ENCODE data around the gene IL34.

Gene IL34

DNA sequence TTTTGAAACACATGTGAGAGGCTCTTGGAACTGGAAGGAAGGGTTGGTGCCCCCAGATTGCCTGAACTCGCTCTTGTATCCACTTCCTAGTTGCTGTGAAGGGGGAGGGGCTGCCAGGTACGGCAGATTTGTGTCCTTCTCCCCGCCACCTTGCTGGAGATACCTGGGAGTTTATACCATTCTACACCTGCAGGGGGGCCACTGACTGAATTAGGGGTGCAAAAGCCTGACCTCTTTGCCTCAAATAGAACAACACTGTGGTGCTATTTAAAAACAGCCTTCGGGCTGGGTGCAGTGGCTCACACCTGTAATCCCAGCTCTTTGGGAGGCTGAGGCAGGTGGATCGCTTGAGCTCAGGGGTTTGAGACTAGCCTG, 35.1 kb upstream of the IL34 start:
- no peak for ATAC-seq
- TF ChIP-seq, protein P1, sequence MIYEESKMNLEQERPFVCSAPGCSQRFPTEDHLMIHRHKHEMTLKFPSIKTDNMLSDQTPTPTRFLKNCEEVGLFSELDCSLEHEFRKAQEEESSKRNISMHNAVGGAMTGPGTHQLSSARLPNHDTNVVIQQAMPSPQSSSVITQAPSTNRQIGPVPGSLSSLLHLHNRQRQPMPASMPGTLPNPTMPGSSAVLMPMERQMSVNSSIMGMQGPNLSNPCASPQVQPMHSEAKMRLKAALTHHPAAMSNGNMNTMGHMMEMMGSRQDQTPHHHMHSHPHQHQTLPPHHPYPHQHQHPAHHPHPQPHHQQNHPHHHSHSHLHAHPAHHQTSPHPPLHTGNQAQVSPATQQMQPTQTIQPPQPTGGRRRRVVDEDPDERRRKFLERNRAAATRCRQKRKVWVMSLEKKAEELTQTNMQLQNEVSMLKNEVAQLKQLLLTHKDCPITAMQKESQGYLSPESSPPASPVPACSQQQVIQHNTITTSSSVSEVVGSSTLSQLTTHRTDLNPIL (CRISPR knock-in tag; IDR thresholded peaks at IDR 0.05; ENCODE audit: low read depth) = no peak
- TF ChIP-seq TOX (CRISPR knock-in tag; IDR thresholded peaks at IDR 0.05; ENCODE audit: borderline replicate concordance) (no peak), ZC3H10 (CRISPR knock-in tag; IDR thresholded peaks at IDR 0.05) (no peak), ZNF8 (CRISPR knock-in tag; IDR thresholded peaks at IDR 0.05) (no peak), BACH2 (CRISPR knock-in tag; IDR thresholded peaks at IDR 0.05; ENCODE audit: borderline replicate concordance) (no peak), ARNTL (CRISPR knock-in tag; IDR thresholded peaks at IDR 0.05; ENCODE audit: borderline replicate concordance, low read depth) (no peak), ESRRG (CRISPR knock-in tag; IDR thresholded peaks at IDR 0.05) (no peak), ZFP30 (CRISPR knock-in tag; IDR thresholded peaks at IDR 0.05) (no peak), OSR1 (CRISPR knock-in tag; IDR thresholded peaks at IDR 0.05) (no peak), ZFP3 (CRISPR knock-in tag; IDR thresholded peaks at IDR 0.05) (no peak), ZNF70 (CRISPR knock-in tag; IDR thresholded peaks at IDR 0.05) (no peak), ZNF565 (CRISPR knock-in tag; conservative IDR thresholded peaks at IDR 0.05; ENCODE audit: low read depth) (no peak), RARB (CRISPR knock-in tag; IDR thresholded peaks at IDR 0.05) (no peak), CSDC2 (CRISPR knock-in tag; IDR thresholded peaks at IDR 0.05) (no peak), PPARA (CRISPR knock-in tag; IDR thresholded peaks at IDR 0.05; ENCODE audit: borderline replicate concordance) (no peak), ISL1 (CRISPR knock-in tag; IDR thresholded peaks at IDR 0.05) (no peak), TCF4 (CRISPR knock-in tag; IDR thresholded peaks at IDR 0.05; ENCODE audit: borderline replicate concordance) (no peak)
- TF ChIP-seq, protein P2, sequence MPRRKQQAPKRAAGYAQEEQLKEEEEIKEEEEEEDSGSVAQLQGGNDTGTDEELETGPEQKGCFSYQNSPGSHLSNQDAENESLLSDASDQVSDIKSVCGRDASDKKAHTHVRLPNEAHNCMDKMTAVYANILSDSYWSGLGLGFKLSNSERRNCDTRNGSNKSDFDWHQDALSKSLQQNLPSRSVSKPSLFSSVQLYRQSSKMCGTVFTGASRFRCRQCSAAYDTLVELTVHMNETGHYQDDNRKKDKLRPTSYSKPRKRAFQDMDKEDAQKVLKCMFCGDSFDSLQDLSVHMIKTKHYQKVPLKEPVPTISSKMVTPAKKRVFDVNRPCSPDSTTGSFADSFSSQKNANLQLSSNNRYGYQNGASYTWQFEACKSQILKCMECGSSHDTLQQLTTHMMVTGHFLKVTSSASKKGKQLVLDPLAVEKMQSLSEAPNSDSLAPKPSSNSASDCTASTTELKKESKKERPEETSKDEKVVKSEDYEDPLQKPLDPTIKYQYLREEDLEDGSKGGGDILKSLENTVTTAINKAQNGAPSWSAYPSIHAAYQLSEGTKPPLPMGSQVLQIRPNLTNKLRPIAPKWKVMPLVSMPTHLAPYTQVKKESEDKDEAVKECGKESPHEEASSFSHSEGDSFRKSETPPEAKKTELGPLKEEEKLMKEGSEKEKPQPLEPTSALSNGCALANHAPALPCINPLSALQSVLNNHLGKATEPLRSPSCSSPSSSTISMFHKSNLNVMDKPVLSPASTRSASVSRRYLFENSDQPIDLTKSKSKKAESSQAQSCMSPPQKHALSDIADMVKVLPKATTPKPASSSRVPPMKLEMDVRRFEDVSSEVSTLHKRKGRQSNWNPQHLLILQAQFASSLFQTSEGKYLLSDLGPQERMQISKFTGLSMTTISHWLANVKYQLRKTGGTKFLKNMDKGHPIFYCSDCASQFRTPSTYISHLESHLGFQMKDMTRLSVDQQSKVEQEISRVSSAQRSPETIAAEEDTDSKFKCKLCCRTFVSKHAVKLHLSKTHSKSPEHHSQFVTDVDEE (CRISPR knock-in tag; IDR thresholded peaks at IDR 0.05) = no peak
- TF ChIP-seq, protein P3, sequence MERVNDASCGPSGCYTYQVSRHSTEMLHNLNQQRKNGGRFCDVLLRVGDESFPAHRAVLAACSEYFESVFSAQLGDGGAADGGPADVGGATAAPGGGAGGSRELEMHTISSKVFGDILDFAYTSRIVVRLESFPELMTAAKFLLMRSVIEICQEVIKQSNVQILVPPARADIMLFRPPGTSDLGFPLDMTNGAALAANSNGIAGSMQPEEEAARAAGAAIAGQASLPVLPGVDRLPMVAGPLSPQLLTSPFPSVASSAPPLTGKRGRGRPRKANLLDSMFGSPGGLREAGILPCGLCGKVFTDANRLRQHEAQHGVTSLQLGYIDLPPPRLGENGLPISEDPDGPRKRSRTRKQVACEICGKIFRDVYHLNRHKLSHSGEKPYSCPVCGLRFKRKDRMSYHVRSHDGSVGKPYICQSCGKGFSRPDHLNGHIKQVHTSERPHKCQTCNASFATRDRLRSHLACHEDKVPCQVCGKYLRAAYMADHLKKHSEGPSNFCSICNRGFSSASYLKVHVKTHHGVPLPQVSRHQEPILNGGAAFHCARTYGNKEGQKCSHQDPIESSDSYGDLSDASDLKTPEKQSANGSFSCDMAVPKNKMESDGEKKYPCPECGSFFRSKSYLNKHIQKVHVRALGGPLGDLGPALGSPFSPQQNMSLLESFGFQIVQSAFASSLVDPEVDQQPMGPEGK (CRISPR knock-in tag; IDR thresholded peaks at IDR 0.05; ENCODE audit: borderline replicate concordance) = no peak
- TF ChIP-seq, protein P4, sequence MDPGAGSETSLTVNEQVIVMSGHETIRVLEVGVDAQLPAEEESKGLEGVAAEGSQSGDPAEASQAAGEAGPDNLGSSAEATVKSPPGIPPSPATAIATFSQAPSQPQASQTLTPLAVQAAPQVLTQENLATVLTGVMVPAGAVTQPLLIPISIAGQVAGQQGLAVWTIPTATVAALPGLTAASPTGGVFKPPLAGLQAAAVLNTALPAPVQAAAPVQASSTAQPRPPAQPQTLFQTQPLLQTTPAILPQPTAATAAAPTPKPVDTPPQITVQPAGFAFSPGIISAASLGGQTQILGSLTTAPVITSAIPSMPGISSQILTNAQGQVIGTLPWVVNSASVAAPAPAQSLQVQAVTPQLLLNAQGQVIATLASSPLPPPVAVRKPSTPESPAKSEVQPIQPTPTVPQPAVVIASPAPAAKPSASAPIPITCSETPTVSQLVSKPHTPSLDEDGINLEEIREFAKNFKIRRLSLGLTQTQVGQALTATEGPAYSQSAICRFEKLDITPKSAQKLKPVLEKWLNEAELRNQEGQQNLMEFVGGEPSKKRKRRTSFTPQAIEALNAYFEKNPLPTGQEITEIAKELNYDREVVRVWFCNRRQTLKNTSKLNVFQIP (CRISPR knock-in tag; IDR thresholded peaks at IDR 0.05; ENCODE audit: borderline replicate concordance, low read depth) = no peak

DNA sequence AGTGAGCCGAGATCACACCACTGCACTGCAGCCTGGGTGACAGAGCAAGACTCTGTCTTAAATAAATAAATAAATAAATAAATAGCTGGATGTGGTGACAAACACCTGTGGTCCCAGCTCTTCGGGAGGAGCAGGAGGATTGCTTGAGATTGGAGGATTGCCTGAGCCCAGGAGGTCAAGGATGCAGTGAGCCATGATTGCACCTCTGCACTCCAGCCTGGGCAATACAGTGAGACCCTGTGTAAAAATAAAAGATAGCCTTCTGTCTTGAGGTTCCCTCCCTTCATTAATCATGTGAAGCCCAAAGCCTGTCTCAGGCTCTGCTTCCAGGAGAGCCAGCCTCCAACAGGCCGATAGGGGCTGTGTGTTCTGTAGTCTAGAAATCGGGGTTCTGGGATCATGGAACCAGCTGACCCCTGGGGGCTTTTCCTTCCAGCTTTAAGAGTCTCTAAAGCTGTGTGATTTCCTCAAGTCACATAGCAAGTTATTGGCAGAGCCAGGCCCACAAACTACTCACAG, 34.5 kb upstream of the IL34 start:
- ATAC-seq = no peak
- TF ChIP-seq ESRRG (CRISPR knock-in tag; IDR thresholded peaks at IDR 0.05) (no peak), ARNTL (CRISPR knock-in tag; IDR thresholded peaks at IDR 0.05; ENCODE audit: borderline replicate concordance, low read depth) (no peak), ZNF565 (CRISPR knock-in tag; conservative IDR thresholded peaks at IDR 0.05; ENCODE audit: low read depth) (no peak), CSDC2 (CRISPR knock-in tag; IDR thresholded peaks at IDR 0.05) (no peak), RARB (CRISPR knock-in tag; IDR thresholded peaks at IDR 0.05) (no peak), SNAI2 (CRISPR knock-in tag; IDR thresholded peaks at IDR 0.05) (no peak), ZFP30 (CRISPR knock-in tag; IDR thresholded peaks at IDR 0.05) (no peak)
- TF ChIP-seq, protein P5, sequence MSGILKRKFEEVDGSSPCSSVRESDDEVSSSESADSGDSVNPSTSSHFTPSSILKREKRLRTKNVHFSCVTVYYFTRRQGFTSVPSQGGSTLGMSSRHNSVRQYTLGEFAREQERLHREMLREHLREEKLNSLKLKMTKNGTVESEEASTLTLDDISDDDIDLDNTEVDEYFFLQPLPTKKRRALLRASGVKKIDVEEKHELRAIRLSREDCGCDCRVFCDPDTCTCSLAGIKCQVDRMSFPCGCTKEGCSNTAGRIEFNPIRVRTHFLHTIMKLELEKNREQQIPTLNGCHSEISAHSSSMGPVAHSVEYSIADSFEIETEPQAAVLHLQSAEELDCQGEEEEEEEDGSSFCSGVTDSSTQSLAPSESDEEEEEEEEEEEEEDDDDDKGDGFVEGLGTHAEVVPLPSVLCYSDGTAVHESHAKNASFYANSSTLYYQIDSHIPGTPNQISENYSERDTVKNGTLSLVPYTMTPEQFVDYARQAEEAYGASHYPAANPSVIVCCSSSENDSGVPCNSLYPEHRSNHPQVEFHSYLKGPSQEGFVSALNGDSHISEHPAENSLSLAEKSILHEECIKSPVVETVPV (CRISPR knock-in tag; IDR thresholded peaks at IDR 0.05) = no peak
- TF ChIP-seq, protein P3 (CRISPR knock-in tag; IDR thresholded peaks at IDR 0.05; ENCODE audit: borderline replicate concordance) = no peak

All from SK-N-SH treated with all-trans-retinoic acid at 6 μM for 48 hours (cell line).